Measurements from ENCODE around the gene KAZALD1. TPM values are rescaled to one million over a fixed set of nuclear protein-coding genes. Genes with fewer than 3 reads are reported as not detected.
A peak's percentile ranks its signal among the peaks of the same experiment; 100 is the strongest.

Gene KAZALD1
- total and polyA plus RNA-seq, 10 of the 15 experiments (the other 5 are each of a cell fraction or from before 2014, with no cell fraction given) = 0.10 to 4.3 (median 1.9) TPM

- RAD21 ChIA-PET (ENCODE audit: unreplicated experiment) = interaction anchor here (1.0 to 3.4 kb wide), 11 partner anchors 8 to 92 kb away, joined by 4 to 44 read pairs (median 7); partner anchors contain the start of genes KAZALD1, PDZD7 and SFXN3
- H3K27me3 ChIP-seq (replicated peaks in 1 of 2; ENCODE audit: control insufficient read depth in 2 of 2, insufficient read depth in 2 of 2, low read length in 1 of 2) = peaks cover 0 to 1% of the 10 kb centered on the region in 2 experiments; a peak in 2 of 4 replicates
- H2AFZ ChIP-seq (ENCODE audit: control insufficient read depth, low read depth, low read length) = peak overlapping the region; percentile 88
- H3K79me2 ChIP-seq (ENCODE audit: control insufficient read depth, insufficient read depth, low read length) = peaks cover 4% of the 10 kb centered on the region; the same call in 1 of the 2 replicates
- H3K9me3 ChIP-seq (replicated peaks; ENCODE audit: control insufficient read depth, insufficient read depth, low read length) = no peaks in the 10 kb centered on the region
- no peak overlapping the region for H3K9ac ChIP-seq (ENCODE audit: control insufficient read depth, insufficient read depth, low read length)
- peaks cover 8% of the 10 kb centered on the region for H3K4me1 ChIP-seq (ENCODE audit: control insufficient read depth, insufficient read depth, low read length)
- WGBS (ENCODE audit: insufficient coverage, insufficient replicate concordance, low lambda C conversion rate, missing lambda C conversion rate) = 11% methylated on average over 35 of the region's 42 CpGs
- intact Hi-C loops (cut with micrococcal nuclease; ENCODE audit: unreplicated experiment) (no loop called here), in situ Hi-C loops (cut with MboI) (no loop called here)
- H4K20me1 ChIP-seq (ENCODE audit: control insufficient read depth, insufficient read depth) = no peaks in the 10 kb centered on the region
- SMC1A ChIA-PET (ENCODE audit: uncharacterized antibody, unreplicated experiment) = interaction anchor here (0.6 to 4.0 kb wide), 10 partner anchors 8 to 92 kb away, joined by 3 to 30 read pairs (median 5); partner anchors contain the start of gene KAZALD1
- no peak overlapping the region for H3K27ac ChIP-seq (ENCODE audit: control insufficient read depth, insufficient read depth)
- FAIRE-seq (no peak), DNase-seq (ENCODE audit: low read depth, low spot score) (no peak), ATAC-seq (peak; percentile 97)
- H3K36me3 ChIP-seq (ENCODE audit: control insufficient read depth in 2 of 2, insufficient read depth in 2 of 2, low read length in 1 of 2) = no peaks in the 10 kb centered on the region
- POLR2A ChIA-PET = interaction anchor here (0.9 to 3.1 kb wide), 4 partner anchors 7 to 92 kb away, joined by 3 to 30 read pairs (median 6); partner anchors contain the start of genes KAZALD1, PDZD7 and SFXN3
- CTCF ChIA-PET = interaction anchor here (0.5 to 24.4 kb wide), 26 partner anchors 1 to 654 kb away, joined by 3 to 885 read pairs (median 4); partner anchors contain the start of genes KAZALD1, PDZD7 and SFXN3
- H3K4me2 ChIP-seq (ENCODE audit: control insufficient read depth, insufficient read depth) = peak overlapping the region; percentile 77
- peak overlapping the region; percentile 56; the same call in 1 of the 2 replicates for H3K4me3 ChIP-seq
- no TSS peak for BruUV-seq (replicated peaks)
- peak; percentile 65 for TF ChIP-seq RAD21 (IDR thresholded peaks at IDR 0.05; ENCODE audit: insufficient read depth, low read depth, low read length)
- no peak for TF ChIP-seq NR2C2 (IDR thresholded peaks at IDR 0.05; ENCODE audit: borderline replicate concordance, control insufficient read depth, insufficient read length, low read depth)
- no peak for TF ChIP-seq ZBTB40 (IDR thresholded peaks at IDR 0.05; ENCODE audit: borderline replicate concordance)
- TF ChIP-seq HDAC6 (IDR thresholded peaks at IDR 0.05; ENCODE audit: unreplicated experiment) = no peak
- 0 out of 2 replicates have a peak, but pooled peaks have one; percentile 37 for TF ChIP-seq MXI1 (IDR thresholded peaks at IDR 0.05; ENCODE audit: low read depth, low read length)
- peak; percentile 36; the same call in 1 of the 2 replicates for TF ChIP-seq CHD2 (IDR thresholded peaks at IDR 0.05; ENCODE audit: borderline replicate concordance, low read depth, low read length)
- no peak for TF ChIP-seq CBFB (IDR thresholded peaks at IDR 0.05; ENCODE audit: low read depth)
- no peak for TF ChIP-seq RUNX3 (IDR thresholded peaks at IDR 0.05; ENCODE audit: low read length)
- TF ChIP-seq NRF1 (conservative IDR thresholded peaks at IDR 0.05; ENCODE audit: low read depth, low read length) = no peak
- no peak for TF ChIP-seq IRF5 (IDR thresholded peaks at IDR 0.05; ENCODE audit: borderline replicate concordance)
- peak; percentile 55 for TF ChIP-seq YY1 (IDR thresholded peaks at IDR 0.05; ENCODE audit: low read depth, low read length)
- no peak for TF ChIP-seq TARDBP (IDR thresholded peaks at IDR 0.05; ENCODE audit: borderline replicate concordance)
- no peak for TF ChIP-seq NFIC (IDR thresholded peaks at IDR 0.05; ENCODE audit: low read depth, low read length)
- TF ChIP-seq ETV6 (conservative IDR thresholded peaks at IDR 0.05 in 1 of 2, IDR thresholded peaks at IDR 0.05 in 1 of 2; ENCODE audit: borderline replicate concordance in 1 of 2, low read depth in 1 of 2) = no peak
- no peak for TF ChIP-seq DPF2 (IDR thresholded peaks at IDR 0.05)
Observed at GRCh38 chr10:101050208-101051069, 11.3 kb upstream of the KAZALD1 start.

All from GM12878 (cell line).